K562 (cell line): ENCODE results near the gene RGS19. TPM values are rescaled to one million over a fixed set of nuclear protein-coding genes. Genes with fewer than 3 reads are reported as not detected.
A peak's percentile ranks its signal among the peaks of the same experiment; 100 is the strongest.

ENCODE experiments used
- ATF2 ChIP-seq: sonication (generic); formaldehyde crosslinking; IDR thresholded peaks from 2 replicates; pipeline ENCODE4 v1.8.1; 2022; ENCODE audit warnings: missing genetic modification reagents
- BCLAF1 ChIP-seq, 2 experiments: fragments of 450-650 bp in 1 of 2; IDR thresholded peaks; 2 replicates each; pipeline ENCODE4 v1.6.1; 2011 to 2017; ENCODE audit warnings: low read depth in 2 of 2, antibody characterized with exemption in 1 of 2, borderline replicate concordance in 1 of 2, low read length in 1 of 2, mild to moderate bottlenecking in 1 of 2, mixed read lengths in 1 of 2; ENCODE audit not compliant: control insufficient read depth in 1 of 2
- DDX20 ChIP-seq: fragments of 450-650 bp; IDR thresholded peaks from 2 replicates; pipeline ENCODE4 v1.6.1; 2016; ENCODE audit warnings: missing genetic modification characterization, low read depth, mild to moderate bottlenecking, missing compliant biosample characterization, moderate library complexity
- ELF1 ChIP-seq: fragments of 200-800 bp; sonication (Bioruptor generic); IDR thresholded peaks from 2 replicates; pipeline ENCODE4 v1.6.1; 2016; ENCODE audit warnings: missing genetic modification characterization, missing compliant biosample characterization
- ELF2 ChIP-seq: fragments of 250-450 bp; sonication (Bioruptor Pico); IDR thresholded peaks from 2 replicates; pipeline ENCODE4 v1.5.0; 2021; ENCODE audit warnings: mild to moderate bottlenecking
- GATAD2B ChIP-seq: fragments of 450-650 bp; IDR thresholded peaks from 2 replicates; pipeline ENCODE4 v1.6.1; 2017; ENCODE audit warnings: mild to moderate bottlenecking, borderline replicate concordance
- HDAC8 ChIP-seq: fragments of 450-650 bp; IDR thresholded peaks from 2 replicates; pipeline ENCODE4 v1.6.1; 2016; ENCODE audit warnings: mild to moderate bottlenecking, missing genetic modification characterization, moderate library complexity, missing compliant biosample characterization
- HNRNPH1 ChIP-seq: fragments of 200-400 bp; formaldehyde crosslinking; optimal IDR thresholded peaks from 2 replicates; pipeline ENCODE3; 2017; ENCODE audit warnings: low read depth, mild to moderate bottlenecking, low read length, moderate library complexity
- IRF2 ChIP-seq: sonication (generic); formaldehyde crosslinking; IDR thresholded peaks from 2 replicates; pipeline ENCODE4 v1.8.1; 2022; ENCODE audit warnings: mild to moderate bottlenecking, missing genetic modification reagents
- MYBL2 ChIP-seq, 2 experiments: fragments of 450-650 bp in 1 of 2; sonication (generic) in 1 of 2; formaldehyde crosslinking in 1 of 2; IDR thresholded peaks; 2 replicates each; pipeline versions ENCODE4 v1.6.1 to v1.8.1; 2017 to 2022; ENCODE audit warnings: borderline replicate concordance in 1 of 2, inconsistent platforms in 1 of 2, low read depth in 1 of 2, mild to moderate bottlenecking in 1 of 2, missing genetic modification reagents in 1 of 2, moderate library complexity in 1 of 2
- NR2C2 ChIP-seq, 2 experiments: fragments of 200-800 bp in 1 of 2; sonication (Bioruptor generic) in 1 of 2; sonication (generic) in 1 of 2; formaldehyde crosslinking in 1 of 2; IDR thresholded peaks; 2 replicates each; pipeline versions ENCODE4 v1.6.1 to v1.8.0; 2016 to 2022; ENCODE audit warnings: mild to moderate bottlenecking in 1 of 2, missing compliant biosample characterization in 1 of 2, missing genetic modification characterization in 1 of 2, missing genetic modification reagents in 1 of 2
- PHB ChIP-seq: fragments of 250-450 bp; sonication (Bioruptor Pico); IDR thresholded peaks from 2 replicates; pipeline ENCODE4 v1.5.0; 2021
- RFX1 ChIP-seq: fragments of 450-650 bp; IDR thresholded peaks from 2 replicates; pipeline ENCODE4 v1.6.1; 2016; ENCODE audit warnings: mild to moderate bottlenecking, moderate library complexity
- SETDB1 ChIP-seq: IDR thresholded peaks from one replicate; pipeline ENCODE4 v1.6.1; 2012; ENCODE audit warnings: low read length, control low read depth, inconsistent platforms
- SP1 ChIP-seq: sonication (generic); formaldehyde crosslinking; IDR thresholded peaks from 2 replicates; pipeline ENCODE4 v1.8.1; 2022; ENCODE audit warnings: mild to moderate bottlenecking, missing genetic modification reagents
- SRSF1 ChIP-seq: fragments of 200-400 bp; formaldehyde crosslinking; IDR thresholded peaks from 2 replicates; pipeline ENCODE4 v1.6.1; 2017; ENCODE audit warnings: mild to moderate bottlenecking, low read depth, low read length, moderate library complexity
- VEZF1 ChIP-seq: fragments of 200-800 bp; sonication (Bioruptor generic); IDR thresholded peaks from 2 replicates; pipeline ENCODE4 v1.6.1; 2017; ENCODE audit warnings: missing genetic modification characterization, missing compliant biosample characterization
- ZBTB7A ChIP-seq: IDR thresholded peaks from 2 replicates; pipeline ENCODE4 v1.6.1; 2011; ENCODE audit warnings: low read depth, mild to moderate bottlenecking, low read length, moderate library complexity, borderline replicate concordance; ENCODE audit not compliant: control insufficient read depth
- ZFP36 ChIP-seq: fragments of 150-350 bp; IDR thresholded peaks from 2 replicates; pipeline ENCODE4 v1.6.1; 2018; ENCODE audit warnings: low read length, low read depth; ENCODE audit not compliant: partially characterized antibody
- ZKSCAN3 ChIP-seq: fragments of 250-450 bp; sonication (Bioruptor Pico); IDR thresholded peaks from 2 replicates; pipeline ENCODE4 v1.4.0; 2020
- ZNF282 ChIP-seq: sonication (generic); formaldehyde crosslinking; IDR thresholded peaks from 2 replicates; pipeline ENCODE4 v1.8.1; 2023; ENCODE audit warnings: missing genetic modification reagents
- ZNF696 ChIP-seq: fragments of 250-450 bp; sonication (Bioruptor Pico); conservative IDR thresholded peaks from 2 replicates; pipeline ENCODE4 v1.4.0; 2020; ENCODE audit warnings: mild to moderate bottlenecking, moderate library complexity
- polyA plus RNA-seq, 8 experiments: library from polyadenylated mRNA; depleted of rRNA in 4 of 8; stranded (reverse) in 5 of 8; unstranded in 3 of 8; fragments of >200 nt; fragmentation: Nextera tagmentation in 2 of 8; fragmentation: Illumina TruSeq in 1 of 8; extraction: Ambion mirVana in 2 of 8; extraction: Trizol in 1 of 8; gene quantifications; 2 replicates each; pipeline versions ENCODE4 v1.2.1 to v1.2.3, GENCODE V29; 2011 to 2014; ENCODE audit warnings: inconsistent platforms in 1 of 8, missing spikeins in 1 of 8
- total RNA-seq, 7 experiments: library from RNA; depleted of rRNA in 6 of 7; stranded (reverse); fragments of >200 nt in 6 of 7; fragmentation: Illumina TruSeq in 2 of 7; extraction: Trizol in 2 of 7; gene quantifications; 2 replicates each; pipeline versions ENCODE4 v1.2.1 to v1.2.3, GENCODE V29; 2011 to 2021; ENCODE audit warnings: low replicate concordance in 1 of 7

Gene RGS19
- total and polyA plus RNA-seq, 9 of the 15 experiments (the other 6 are each of a cell fraction or from before 2014, with no cell fraction given) = 0.41 to 23.7 (median 14.6) TPM

- TF ChIP-seq BCLAF1 (IDR thresholded peaks at IDR 0.05; ENCODE audit: borderline replicate concordance in 1 of 2, control insufficient read depth in 1 of 2, low read depth in 2 of 2, low read length in 1 of 2) = no peak
- TF ChIP-seq NR2C2 (CRISPR knock-in tag; IDR thresholded peaks at IDR 0.05) = no peak
- peak; percentile 51; the same call in 1 of the 2 replicates for TF ChIP-seq NR2C2 (tag; IDR thresholded peaks at IDR 0.05)
- TF ChIP-seq MYBL2 (IDR thresholded peaks at IDR 0.05; ENCODE audit: low read depth) = no peak
- TF ChIP-seq MYBL2 (CRISPR knock-in tag; IDR thresholded peaks at IDR 0.05; ENCODE audit: borderline replicate concordance) = no peak
- peak; percentile 78 for TF ChIP-seq GATAD2B
- no peak for TF ChIP-seq ZNF696 (CRISPR knock-in tag)
- 0 out of 2 replicates have a peak, but pooled peaks have one; percentile 55 for TF ChIP-seq HDAC8 (tag)
- no peak for TF ChIP-seq PHB (CRISPR knock-in tag)
- no peak for TF ChIP-seq ELF2 (CRISPR knock-in tag)
- 0 out of 2 replicates have a peak, but pooled peaks have one; percentile 63 for TF ChIP-seq ZNF282 (CRISPR knock-in tag)
- TF ChIP-seq SP1 (CRISPR knock-in tag) = peak; percentile 69
- TF ChIP-seq DDX20 = no peak
- TF ChIP-seq ZBTB7A = peak; percentile 89
- TF ChIP-seq VEZF1 (CRISPR knock-in tag) = peak; percentile 79
- no peak for TF ChIP-seq SETDB1
- TF ChIP-seq SRSF1 = no peak
- TF ChIP-seq ATF2 (CRISPR knock-in tag) = no peak
- TF ChIP-seq RFX1 = no peak
- TF ChIP-seq ELF1 (tag) = peak; percentile 48; the same call in 1 of the 2 replicates
- TF ChIP-seq HNRNPH1 = no peak
- no peak for TF ChIP-seq ZKSCAN3 (CRISPR knock-in tag)
- TF ChIP-seq ZFP36 = no peak
- TF ChIP-seq IRF2 (CRISPR knock-in tag) = no peak
These were observed 40.6 kb downstream of the RGS19 start (continued) for GRCh38 chr20:64038565-64039292.
